Measurements from ENCODE around the gene PLCH1. TPM values are rescaled to one million over a fixed set of nuclear protein-coding genes. Genes with fewer than 3 reads are reported as not detected.
A peak's percentile ranks its signal among the peaks of the same experiment; 100 is the strongest.

Gene PLCH1
- total and polyA plus RNA-seq, 7 experiments from 2014 or later: 0.56 TPM; not detected in 6

GRCh38 chr3:155356594-155357370, 388.1 kb downstream of the PLCH1 start:
- Histone ChIP-seq H3K4me3 (ENCODE audit: low read length) (no peak overlapping the region), H3K9me3 (ENCODE audit: control insufficient read depth in 2 of 3, low read length in 3 of 3) (no peaks in the 10 kb centered on the region), H3K4me1 (ENCODE audit: control insufficient read depth in 2 of 2, insufficient read depth in 2 of 2, low read length in 2 of 2) (no peaks in the 10 kb centered on the region), H3K36me3 (ENCODE audit: control insufficient read depth in 2 of 3, insufficient read depth in 3 of 3, low read length in 3 of 3) (no peaks in the 10 kb centered on the region), H3K27me3 (ENCODE audit: control insufficient read depth in 2 of 2, insufficient read depth in 2 of 2, low read length in 2 of 2) (no peaks in the 10 kb centered on the region), H3K27ac (ENCODE audit: low read depth, low read length) (no peak overlapping the region)
- Mint-ChIP-seq H3K36me3 (no peaks in the 10 kb centered on the region), H3K4me1 (no peaks in the 10 kb centered on the region), H3K4me3 (no peak overlapping the region), H3K9me3 (no peaks in the 10 kb centered on the region), H3K27ac (no peak overlapping the region), H3K27me3 (peaks cover 0 to 26% (median 5%) of the 10 kb centered on the region in 5 donors)
- CTCF ChIA-PET: no interaction called here
- DNase-seq (no peak), ATAC-seq (no peak)
- POLR2A ChIA-PET: no interaction called here
- intact Hi-C loops (cut with micrococcal nuclease): no loop called here

- Mint-ChIP-seq H3K4me1 (no peaks in the 10 kb centered on the region), H3K27ac (no peak overlapping the region), H3K4me3 (no peak overlapping the region), H3K9me3 (no peaks in the 10 kb centered on the region), H3K27me3 (peaks cover 0 to 26% (median 2%) of the 10 kb centered on the region in 5 donors), H3K36me3 (no peaks in the 10 kb centered on the region)
- Histone ChIP-seq H3K27me3 (ENCODE audit: control insufficient read depth in 2 of 2, insufficient read depth in 2 of 2, low read length in 2 of 2) (no peaks in the 10 kb centered on the region), H3K27ac (ENCODE audit: low read depth, low read length) (no peak overlapping the region), H3K4me1 (ENCODE audit: control insufficient read depth in 2 of 2, insufficient read depth in 2 of 2, low read length in 2 of 2) (no peaks in the 10 kb centered on the region), H3K9me3 (ENCODE audit: control insufficient read depth in 2 of 3, low read length in 3 of 3) (no peaks in the 10 kb centered on the region), H3K36me3 (ENCODE audit: control insufficient read depth in 2 of 3, insufficient read depth in 3 of 3, low read length in 3 of 3) (no peaks in the 10 kb centered on the region), H3K4me3 (ENCODE audit: low read length) (no peak overlapping the region)
- ATAC-seq (no peak), DNase-seq (no peak)
- POLR2A ChIA-PET: no interaction called here
- intact Hi-C loops (cut with micrococcal nuclease): no loop called here
- CTCF ChIA-PET: interaction anchor here (0.6 kb wide), 1 partner anchor 347 kb away, joined by 4 read pairs; no protein-coding TSS in a partner anchor
Observed at GRCh38 chr3:155354658-155355057, 390.2 kb downstream of the PLCH1 start.

GRCh38 chr3:155352900-155353490, 391.9 kb downstream of the PLCH1 start:
- H3K9me3 ChIP-seq (ENCODE audit: control insufficient read depth in 2 of 3, low read length in 3 of 3): no peaks in the 10 kb centered on the region
- no peaks in the 10 kb centered on the region for H3K36me3 Mint-ChIP-seq
- no peak overlapping the region for H3K4me3 ChIP-seq (ENCODE audit: low read length)
- H3K4me1 ChIP-seq (ENCODE audit: control insufficient read depth in 2 of 2, insufficient read depth in 2 of 2, low read length in 2 of 2): no peaks in the 10 kb centered on the region
- H3K36me3 ChIP-seq (ENCODE audit: control insufficient read depth in 2 of 3, insufficient read depth in 3 of 3, low read length in 3 of 3): no peaks in the 10 kb centered on the region
- no peaks in the 10 kb centered on the region for H3K4me1 Mint-ChIP-seq
- no peak overlapping the region for H3K27ac ChIP-seq (ENCODE audit: low read depth, low read length)
- H3K9me3 Mint-ChIP-seq: no peaks in the 10 kb centered on the region
- H3K27me3 Mint-ChIP-seq: peaks cover 0 to 26% (median 2%) of the 10 kb centered on the region in 5 donors
- intact Hi-C loops (cut with micrococcal nuclease): loop anchor here in 1 of 2 donors (1.0 kb wide), 1 partner anchor 349 kb away; no protein-coding TSS in a partner anchor
- POLR2A ChIA-PET: no interaction called here
- ATAC-seq: no peak
- CTCF ChIA-PET: interaction anchor here (0.6 to 2.0 kb wide), 2 partner anchors 308 to 349 kb away, joined by 4 to 8 read pairs; no protein-coding TSS in a partner anchor
- H3K4me3 Mint-ChIP-seq: no peak overlapping the region
- no peaks in the 10 kb centered on the region for H3K27me3 ChIP-seq (ENCODE audit: control insufficient read depth in 2 of 2, insufficient read depth in 2 of 2, low read length in 2 of 2)
- DNase-seq: peak in 4 of 9 donors; percentile 16 to 38 (median 22)
- no peak overlapping the region for H3K27ac Mint-ChIP-seq

DNA sequence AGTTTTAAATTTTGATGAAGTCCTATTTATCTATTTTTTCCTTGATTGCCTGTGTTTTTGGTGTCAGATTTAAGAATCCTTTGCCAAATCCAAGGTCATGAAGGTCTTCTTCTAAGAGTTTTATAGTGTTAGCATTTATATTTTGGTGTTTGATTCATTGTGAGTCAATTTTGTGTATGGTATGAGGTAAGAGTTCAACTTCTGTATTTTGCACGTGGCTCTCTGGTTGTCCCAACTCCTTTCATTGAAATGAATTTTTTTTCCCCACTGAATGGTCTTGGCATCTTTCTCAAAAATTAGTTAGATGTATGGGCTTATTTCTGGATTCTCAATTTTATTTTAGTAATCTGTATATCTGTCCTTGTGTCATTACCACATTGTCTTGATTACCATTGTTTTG, 394.3 kb downstream of the PLCH1 start:
- no peaks in the 10 kb centered on the region for H3K9me3 ChIP-seq (ENCODE audit: control insufficient read depth in 2 of 3, low read length in 3 of 3)
- no peaks in the 10 kb centered on the region for H3K9me3 Mint-ChIP-seq
- H3K27ac Mint-ChIP-seq: no peak overlapping the region
- ChIA-PET POLR2A (no interaction called here), CTCF (interaction anchor here (0.6 kb wide), 1 partner anchor 53 kb away, joined by 4 read pairs; no protein-coding TSS in a partner anchor)
- H3K36me3 Mint-ChIP-seq: no peaks in the 10 kb centered on the region
- peaks cover 0 to 14% (median 2%) of the 10 kb centered on the region in 5 donors for H3K27me3 Mint-ChIP-seq
- intact Hi-C loops (cut with micrococcal nuclease): no loop called here
- no peak for DNase-seq
- H3K4me1 ChIP-seq (ENCODE audit: control insufficient read depth in 2 of 2, insufficient read depth in 2 of 2, low read length in 2 of 2): no peaks in the 10 kb centered on the region
- no peaks in the 10 kb centered on the region for H3K36me3 ChIP-seq (ENCODE audit: control insufficient read depth in 2 of 3, insufficient read depth in 3 of 3, low read length in 3 of 3)
- no peaks in the 10 kb centered on the region for H3K27me3 ChIP-seq (ENCODE audit: control insufficient read depth in 2 of 2, insufficient read depth in 2 of 2, low read length in 2 of 2)
- no peak for ATAC-seq
- no peak overlapping the region for H3K27ac ChIP-seq (ENCODE audit: low read depth, low read length)
- no peaks in the 10 kb centered on the region for H3K4me1 Mint-ChIP-seq
- H3K4me3 Mint-ChIP-seq: no peak overlapping the region
- H3K4me3 ChIP-seq (ENCODE audit: low read length): no peak overlapping the region

DNA sequence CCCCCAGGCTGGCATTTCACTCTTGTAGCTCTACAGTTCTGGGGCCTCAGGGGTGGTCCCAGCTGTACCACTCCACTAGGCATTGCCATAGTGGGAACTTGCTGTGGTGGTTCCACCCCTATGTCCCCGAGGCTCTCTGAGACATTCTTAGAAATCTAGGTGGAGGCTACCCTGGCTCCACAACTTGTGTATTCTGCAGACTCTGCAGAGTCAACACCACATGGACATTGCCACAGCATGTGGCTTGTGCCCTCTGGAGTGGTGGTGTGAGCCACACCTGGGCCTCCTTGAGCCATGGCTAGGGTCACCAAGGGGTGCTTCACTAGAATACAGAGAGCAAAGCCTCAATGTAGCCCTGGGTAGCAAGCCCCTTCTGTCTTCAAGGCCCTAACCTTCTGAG, 397.0 kb downstream of the PLCH1 start:
- Histone ChIP-seq H3K36me3 (ENCODE audit: control insufficient read depth in 2 of 3, insufficient read depth in 3 of 3, low read length in 3 of 3) (no peaks in the 10 kb centered on the region), H3K4me1 (ENCODE audit: control insufficient read depth in 2 of 2, insufficient read depth in 2 of 2, low read length in 2 of 2) (no peaks in the 10 kb centered on the region), H3K4me3 (ENCODE audit: low read length) (no peak overlapping the region), H3K27me3 (ENCODE audit: control insufficient read depth in 2 of 2, insufficient read depth in 2 of 2, low read length in 2 of 2) (no peaks in the 10 kb centered on the region), H3K27ac (ENCODE audit: low read depth, low read length) (no peak overlapping the region), H3K9me3 (ENCODE audit: control insufficient read depth in 2 of 3, low read length in 3 of 3) (no peaks in the 10 kb centered on the region)
- ChIA-PET POLR2A (no interaction called here), CTCF (no interaction called here)
- DNase-seq: no peak
- H3K27ac Mint-ChIP-seq: no peak overlapping the region
- H3K36me3 Mint-ChIP-seq: no peaks in the 10 kb centered on the region
- H3K9me3 Mint-ChIP-seq: no peaks in the 10 kb centered on the region
- intact Hi-C loops (cut with micrococcal nuclease): no loop called here
- ATAC-seq: peak; percentile 27
- no peak overlapping the region for H3K4me3 Mint-ChIP-seq
- H3K27me3 Mint-ChIP-seq: peaks cover 0 to 7% (median 0%) of the 10 kb centered on the region in 5 donors
- H3K4me1 Mint-ChIP-seq: no peaks in the 10 kb centered on the region

- H3K9me3 Mint-ChIP-seq: no peaks in the 10 kb centered on the region
- Histone ChIP-seq H3K36me3 (ENCODE audit: control insufficient read depth in 2 of 3, insufficient read depth in 3 of 3, low read length in 3 of 3) (no peaks in the 10 kb centered on the region), H3K27ac (ENCODE audit: low read depth, low read length) (no peak overlapping the region), H3K9me3 (ENCODE audit: control insufficient read depth in 2 of 3, low read length in 3 of 3) (no peaks in the 10 kb centered on the region), H3K4me1 (ENCODE audit: control insufficient read depth in 2 of 2, insufficient read depth in 2 of 2, low read length in 2 of 2) (no peaks in the 10 kb centered on the region), H3K27me3 (ENCODE audit: control insufficient read depth in 2 of 2, insufficient read depth in 2 of 2, low read length in 2 of 2) (no peaks in the 10 kb centered on the region), H3K4me3 (ENCODE audit: low read length) (no peak overlapping the region)
- intact Hi-C loops (cut with micrococcal nuclease): no loop called here
- no peak for ATAC-seq
- H3K4me3 Mint-ChIP-seq: no peak overlapping the region
- H3K4me1 Mint-ChIP-seq: no peaks in the 10 kb centered on the region
- peaks cover 0 to 11% (median 0%) of the 10 kb centered on the region in 5 donors for H3K27me3 Mint-ChIP-seq
- no peaks in the 10 kb centered on the region for H3K36me3 Mint-ChIP-seq
- POLR2A ChIA-PET: no interaction called here
- CTCF ChIA-PET: no interaction called here
- H3K27ac Mint-ChIP-seq: no peak overlapping the region
- no peak for DNase-seq
Observed at GRCh38 chr3:155342344-155342743, 402.5 kb downstream of the PLCH1 start.

DNA sequence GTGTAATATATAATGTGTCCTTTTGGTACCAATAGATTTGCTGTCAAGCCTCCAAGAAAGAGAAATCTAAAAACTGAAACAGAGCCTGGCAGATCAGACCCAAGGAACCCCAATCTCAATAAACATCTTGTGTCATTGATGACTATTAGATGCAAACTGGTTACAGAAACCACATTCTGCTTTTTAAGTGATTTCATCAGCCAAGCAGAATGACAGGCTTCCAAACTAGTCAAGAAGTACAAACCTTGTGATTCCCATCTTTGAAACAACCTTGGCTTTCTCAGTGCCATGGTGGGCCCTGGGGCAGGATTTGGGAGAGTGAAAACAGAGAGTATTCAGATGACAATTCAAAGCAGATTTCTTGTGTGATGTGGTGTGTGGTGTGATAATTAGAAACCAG, 405.8 kb downstream of the PLCH1 start:
- Histone ChIP-seq H3K36me3 (ENCODE audit: control insufficient read depth in 2 of 3, insufficient read depth in 3 of 3, low read length in 3 of 3) (no peaks in the 10 kb centered on the region), H3K27ac (ENCODE audit: low read depth, low read length) (no peak overlapping the region), H3K4me3 (ENCODE audit: low read length) (no peak overlapping the region), H3K9me3 (ENCODE audit: control insufficient read depth in 2 of 3, low read length in 3 of 3) (no peaks in the 10 kb centered on the region), H3K4me1 (ENCODE audit: control insufficient read depth in 2 of 2, insufficient read depth in 2 of 2, low read length in 2 of 2) (no peaks in the 10 kb centered on the region), H3K27me3 (ENCODE audit: control insufficient read depth in 2 of 2, insufficient read depth in 2 of 2, low read length in 2 of 2) (no peaks in the 10 kb centered on the region)
- no peak for ATAC-seq
- ChIA-PET POLR2A (no interaction called here), CTCF (no interaction called here)
- Mint-ChIP-seq H3K27me3 (peaks cover 0 to 11% (median 5%) of the 10 kb centered on the region in 5 donors), H3K4me3 (no peak overlapping the region), H3K36me3 (no peaks in the 10 kb centered on the region), H3K9me3 (no peaks in the 10 kb centered on the region), H3K4me1 (peaks cover 0 to 16% (median 10%) of the 10 kb centered on the region in 7 donors), H3K27ac (no peak overlapping the region)
- no peak for DNase-seq
- intact Hi-C loops (cut with micrococcal nuclease): no loop called here
